Transverse colon (tissue), 4 donors: ENCODE measurements around the gene SH3RF3. TPM values are rescaled to one million over a fixed set of nuclear protein-coding genes. Genes with fewer than 3 reads are reported as not detected.
A peak's percentile ranks its signal among the peaks of the same experiment; 100 is the strongest.

Experiments used
- DNase-seq: peaks from one replicate; pipeline ENCODE4 v3.0.0-alpha.2; 2019
- H3K27ac ChIP-seq, 4 donors: fragments of 200-600 bp; sonication (generic); 2 replicates each; pipeline ENCODE4 v1.5.1; 2016 to 2018; ENCODE audit warnings: inconsistent platforms in 4 of 4
- H3K27me3 ChIP-seq: fragments of 200-600 bp; sonication (generic); 2 replicates; pipeline ENCODE4 v1.5.1; 2017; ENCODE audit warnings: inconsistent platforms
- H3K36me3 ChIP-seq, 4 donors: fragments of 200-600 bp; sonication (generic); 2 replicates each; pipeline ENCODE4 v1.5.1; 2017 to 2019; ENCODE audit warnings: inconsistent platforms in 4 of 4
- H3K4me1 ChIP-seq, 4 donors: fragments of 200-600 bp; sonication (generic); 2 replicates each; pipeline ENCODE4 v1.5.1; 2017 to 2020; ENCODE audit warnings: inconsistent platforms in 4 of 4
- H3K4me3 ChIP-seq, 4 donors: fragments of 200-600 bp; sonication (generic); 1 replicate in 1 of 4; 2 replicates in 3 of 4; pipeline versions ENCODE4 v1.5.1 to v1.6.1; 2017 to 2019; ENCODE audit warnings: inconsistent platforms in 4 of 4
- H3K9me3 ChIP-seq, 2 donors: fragments of 200-600 bp; sonication (generic); 2 replicates each; pipeline ENCODE4 v1.5.1; 2017 to 2019; ENCODE audit warnings: inconsistent platforms in 2 of 2
- CTCF ChIP-seq, 5 experiments: fragments of 200-600 bp in 3 of 5; fragments of 450-650 bp in 2 of 5; sonication (generic) in 3 of 5; IDR thresholded peaks; 1 replicate in 2 of 5; 2 replicates in 3 of 5; pipeline ENCODE4 v1.5.1; 2016 to 2017; ENCODE audit warnings: antibody characterized with exemption in 5 of 5, inconsistent platforms in 3 of 5, mild to moderate bottlenecking in 2 of 5, moderate library complexity in 1 of 5
- EP300 ChIP-seq: sonication (generic); formaldehyde crosslinking; IDR thresholded peaks from one replicate; pipeline ENCODE4 v1.6.1; 2017; ENCODE audit warnings: antibody characterized with exemption, low read depth
- POLR2A ChIP-seq: fragments of 450-650 bp; IDR thresholded peaks from one replicate; pipeline ENCODE4 v1.6.1; 2016; ENCODE audit warnings: antibody characterized with exemption, mild to moderate bottlenecking, moderate library complexity
- POLR2AphosphoS5 ChIP-seq, 3 donors: sonication (generic); formaldehyde crosslinking; IDR thresholded peaks; one replicate each; pipeline ENCODE4 v1.6.1; 2016; ENCODE audit warnings: antibody characterized with exemption in 3 of 3
- WGBS, 2 donors: methylation state at CpG; one replicate each; pipeline ENCODE4 v1.1.5; 2018; ENCODE audit warnings: low coverage in 1 of 2; 5-methylcytosine and 5-hydroxymethylcytosine counted together
- in situ Hi-C, 4 donors: fragments of 200-750 bp; cut with MboI; loops; one replicate each; pipeline versions ENCODE4 v1.15.0 to v1.15.1; 2017; ENCODE audit warnings: low sequenced_read_pairs in 3 of 4, low pct_ligation_motif_present in 1 of 4, low pct_unique_long_range_greater_than_20kb in 1 of 4
- intact Hi-C: fragments of 100-400 bp; cut with DNase I; formaldehyde crosslinking; loops from one replicate; pipeline ENCODE4 v1.15.1; 2023; ENCODE audit warnings: low total_unique reads
- total RNA-seq, 4 donors: library from RNA; depleted of rRNA; stranded (reverse); fragments of >200 nt; gene quantifications; one replicate each; pipeline ENCODE4 v1.1.0, GENCODE V29; 2016

The SH3RF3 gene
- total RNA-seq, 4 donors from 2014 or later, result 1.9 to 8.8 (median 2.9) TPM

GRCh38 chr2:109422758-109423500, 293.9 kb downstream of the SH3RF3 start:
- in situ Hi-C loops (no loop called here), intact Hi-C loops (no loop called here)

GRCh38 chr2:109423556-109424359, 294.8 kb downstream of the SH3RF3 start:
- DNase-seq, result peak; percentile 22

More at GRCh38 chr2:109422758-109423500, 293.9 kb downstream of the SH3RF3 start:
- Histone ChIP-seq H3K27me3 (no peaks in the 10 kb centered on the region), H3K4me1 (no peaks in the 10 kb centered on the region), H3K36me3 (no peaks in the 10 kb centered on the region), H3K9me3 (no peaks in the 10 kb centered on the region), H3K4me3 (no peak overlapping the region), H3K27ac (no peak overlapping the region)
- TF ChIP-seq EP300 (no peak), POLR2AphosphoS5 (IDR thresholded peaks at IDR 0.05) (no peak)
- 88% methylated on average over 14 of the region's 16 CpGs; no CpG with 5 or more reads in 1 of the 2 donors for WGBS, 2 donors
- DNase-seq, result no peak

GRCh38 chr2:109425411-109425810, 296.4 kb downstream of the SH3RF3 start:
- TF ChIP-seq CTCF (IDR thresholded peaks at IDR 0.05), result no peak
- no peak for DNase-seq
- Histone ChIP-seq H3K36me3 (no peaks in the 10 kb centered on the region), H3K4me3 (no peak overlapping the region), H3K27me3 (no peaks in the 10 kb centered on the region), H3K27ac (no peak overlapping the region), H3K9me3 (no peaks in the 10 kb centered on the region), H3K4me1 (no peaks in the 10 kb centered on the region)
- in situ Hi-C loops, result no loop called here
- WGBS, 2 donors, result 86% methylated on average over 3 of the region's 3 CpGs; no CpG with 5 or more reads in 1 of the 2 donors
- intact Hi-C loops, result no loop called here

More at GRCh38 chr2:109423556-109424359, 294.8 kb downstream of the SH3RF3 start:
- no peak overlapping the region for H3K4me3 ChIP-seq
- H3K36me3 ChIP-seq, result no peaks in the 10 kb centered on the region
- no peaks in the 10 kb centered on the region for H3K4me1 ChIP-seq
- H3K9me3 ChIP-seq, result no peaks in the 10 kb centered on the region
- no peak overlapping the region for H3K27ac ChIP-seq
- 76% methylated on average over 21 of the region's 22 CpGs; no CpG with 5 or more reads in 1 of the 2 donors for WGBS, 2 donors
- intact Hi-C loops (no loop called here), in situ Hi-C loops (no loop called here)
- TF ChIP-seq EP300 (no peak), POLR2A (no peak), CTCF (IDR thresholded peaks at IDR 0.05) (no peak), POLR2AphosphoS5 (IDR thresholded peaks at IDR 0.05) (no peak)
- H3K27me3 ChIP-seq, result no peaks in the 10 kb centered on the region

GRCh38 chr2:109427661-109428091, 298.7 kb downstream of the SH3RF3 start:
- no peak for DNase-seq
- Histone ChIP-seq H3K36me3 (no peaks in the 10 kb centered on the region), H3K4me1 (no peaks in the 10 kb centered on the region), H3K9me3 (no peaks in the 10 kb centered on the region), H3K4me3 (no peak overlapping the region), H3K27me3 (no peaks in the 10 kb centered on the region), H3K27ac (no peak overlapping the region)
- no peak for TF ChIP-seq POLR2A
- no peak for TF ChIP-seq EP300
- no peak for TF ChIP-seq POLR2AphosphoS5 (IDR thresholded peaks at IDR 0.05)
- intact Hi-C loops (no loop called here), in situ Hi-C loops (no loop called here)
- WGBS, 2 donors, result 80 to 88% methylated on average over 1 to 11 of the region's 11 CpGs

GRCh38 chr2:109428281-109428680, 299.3 kb downstream of the SH3RF3 start:
- no peaks in the 10 kb centered on the region for H3K9me3 ChIP-seq
- TF ChIP-seq POLR2A, result no peak
- intact Hi-C loops (no loop called here), in situ Hi-C loops (no loop called here)
- no peaks in the 10 kb centered on the region for H3K27me3 ChIP-seq
- no peaks in the 10 kb centered on the region for H3K4me1 ChIP-seq
- no peak overlapping the region for H3K4me3 ChIP-seq
- DNase-seq, result no peak
- H3K27ac ChIP-seq, result no peak overlapping the region
- 88 to 100% methylated on average over 1 to 11 of the region's 12 CpGs for WGBS, 2 donors
- no peaks in the 10 kb centered on the region for H3K36me3 ChIP-seq
